CD4-positive, alpha-beta T cell treated with Interferon gamma for 1 hour (primary cell): ENCODE data around the gene ATG7.

Source experiments
- DNase-seq: peaks from one replicate; pipeline ENCODE4 v3.0.0-alpha.2; 2020

Gene ATG7

GRCh38 chr3:11363715-11364114 is 91.5 kb downstream of the ATG7 start:
- no peak for DNase-seq

GRCh38 chr3:11364181-11364580 is 92.0 kb downstream of the ATG7 start:
- DNase-seq, result no peak

- DNase-seq, result no peak
These were observed 95.0 kb downstream of the ATG7 start for GRCh38 chr3:11367143-11367693.

GRCh38 chr3:11370191-11370590 is 98.0 kb downstream of the ATG7 start:
- DNase-seq, result no peak

GRCh38 chr3:11370966-11371365 is 98.8 kb downstream of the ATG7 start:
- no peak for DNase-seq

GRCh38 chr3:11371747-11372146 is 99.5 kb downstream of the ATG7 start:
- DNase-seq, result no peak

GRCh38 chr3:11373235-11373634 is 101.0 kb downstream of the ATG7 start:
- no peak for DNase-seq

GRCh38 chr3:11373654-11374053 is 101.5 kb downstream of the ATG7 start:
- no peak for DNase-seq

- DNase-seq, result no peak
These were observed 103.3 kb downstream of the ATG7 start for GRCh38 chr3:11375333-11376088.

- DNase-seq, result no peak
These were observed 105.5 kb downstream of the ATG7 start for GRCh38 chr3:11377719-11378118.

GRCh38 chr3:11379238-11379823 is 107.1 kb downstream of the ATG7 start:
- DNase-seq, result no peak

- no peak for DNase-seq
These were observed 107.9 kb downstream of the ATG7 start for GRCh38 chr3:11379824-11380701.

- DNase-seq, result no peak
These were observed 108.9 kb downstream of the ATG7 start for GRCh38 chr3:11381141-11381540.

GRCh38 chr3:11381563-11381962 is 109.4 kb downstream of the ATG7 start:
- DNase-seq, result no peak

- no peak for DNase-seq
These were observed 110.0 kb downstream of the ATG7 start for GRCh38 chr3:11382146-11382745.

GRCh38 chr3:11384074-11384473 is 111.9 kb downstream of the ATG7 start:
- DNase-seq, result no peak

- no peak for DNase-seq
These were observed 113.1 kb downstream of the ATG7 start for GRCh38 chr3:11385326-11385725.

GRCh38 chr3:11385891-11386290 is 113.7 kb downstream of the ATG7 start:
- no peak for DNase-seq

- DNase-seq, result no peak
These were observed 114.4 kb downstream of the ATG7 start for GRCh38 chr3:11386465-11387113.

GRCh38 chr3:11389386-11390268 is 117.4 kb downstream of the ATG7 start:
- DNase-seq, result no peak

- DNase-seq, result no peak
These were observed 118.4 kb downstream of the ATG7 start for GRCh38 chr3:11390411-11391131.
